ENCODE data around the gene KRT222.

KRT222 gene

GRCh38 chr17:40664582-40665333, at the start of gene KRT222:
Gene KRT222, minus strand, starts transcription at chr17:40665177. Its CDS starts 78 bp downstream, at chr17:40665099.
- H3K4me2 ChIP-seq, result no peak within 1 kb of the TSS
- H3K27me3 ChIP-seq, result no peaks in the 10 kb centered on the region
- no peak within 1 kb of the TSS for H3K27ac ChIP-seq
- no peaks in the 10 kb centered on the region for H3K4me1 ChIP-seq
- no peak within 1 kb of the TSS for H3K9ac ChIP-seq
- no peak within 1 kb of the TSS for H3K4me3 ChIP-seq
- H3K9me3 ChIP-seq, result no peaks in the 10 kb centered on the region
- H4K20me1 ChIP-seq, result no peaks in the 10 kb centered on the region
- H3K36me3 ChIP-seq, result no peaks in the 10 kb centered on the region
- no peak for TF ChIP-seq Cebpa-rat (IDR thresholded peaks at IDR 0.05)

GRCh38 chr17:40714473-40714872, 49.5 kb upstream of the KRT222 start:
- TF ChIP-seq Cebpa-rat (IDR thresholded peaks at IDR 0.05), result no peak
- Histone ChIP-seq H3K27ac (no peak overlapping the region), H3K4me2 (no peak overlapping the region), H3K36me3 (no peaks in the 10 kb centered on the region), H3K9me3 (no peaks in the 10 kb centered on the region), H3K4me3 (no peak overlapping the region), H4K20me1 (no peaks in the 10 kb centered on the region), H3K9ac (no peak overlapping the region), H3K27me3 (no peaks in the 10 kb centered on the region), H3K4me1 (no peaks in the 10 kb centered on the region)

GRCh38 chr17:40707745-40708144, 42.8 kb upstream of the KRT222 start:
- H3K9ac ChIP-seq, result no peak overlapping the region
- TF ChIP-seq Cebpa-rat (IDR thresholded peaks at IDR 0.05), result no peak
- H3K4me1 ChIP-seq, result peaks cover 9% of the 10 kb centered on the region; the same call in 1 of the 2 replicates
- H3K27me3 ChIP-seq, result no peaks in the 10 kb centered on the region
- no peaks in the 10 kb centered on the region for H4K20me1 ChIP-seq
- 0 out of 2 replicates have a peak, but pooled peaks cover 4% of the 10 kb centered on the region for H3K9me3 ChIP-seq
- H3K36me3 ChIP-seq, result no peaks in the 10 kb centered on the region
- H3K4me2 ChIP-seq, result peak overlapping the region; percentile 17; the same call in 1 of the 2 replicates
- no peak overlapping the region for H3K4me3 ChIP-seq
- no peak overlapping the region; the same call in 1 of the 2 replicates for H3K27ac ChIP-seq

GRCh38 chr17:40705584-40705983, 40.6 kb upstream of the KRT222 start:
- Histone ChIP-seq H3K4me2 (no peak overlapping the region), H3K4me1 (peaks cover 9% of the 10 kb centered on the region; the same call in 1 of the 2 replicates), H4K20me1 (no peaks in the 10 kb centered on the region), H3K36me3 (no peaks in the 10 kb centered on the region), H3K27ac (no peak overlapping the region), H3K9ac (no peak overlapping the region), H3K9me3 (0 out of 2 replicates have a peak, but pooled peaks cover 4% of the 10 kb centered on the region), H3K27me3 (no peaks in the 10 kb centered on the region), H3K4me3 (no peak overlapping the region)
- no peak for TF ChIP-seq Cebpa-rat (IDR thresholded peaks at IDR 0.05)

- H3K4me2 ChIP-seq, result no peak within 1 kb of the TSS
Measured at GRCh38 chr17:40703652-40704051, 38.7 kb upstream of the KRT222 start, which contains the start of gene KRT24. Gene KRT24, minus strand, starts transcription at chr17:40703752. Its CDS starts 59 bp downstream, at chr17:40703693.

GRCh38 chr17:40702271-40702670, 37.3 kb upstream of the KRT222 start:
- no peaks in the 10 kb centered on the region for H4K20me1 ChIP-seq
- no peaks in the 10 kb centered on the region for H3K9me3 ChIP-seq
- H3K9ac ChIP-seq, result no peak overlapping the region
- H3K27me3 ChIP-seq, result no peaks in the 10 kb centered on the region
- H3K4me1 ChIP-seq, result no peaks in the 10 kb centered on the region
- no peaks in the 10 kb centered on the region for H3K36me3 ChIP-seq
- H3K4me3 ChIP-seq, result no peak overlapping the region
- H3K4me2 ChIP-seq, result no peak overlapping the region
- TF ChIP-seq Cebpa-rat (IDR thresholded peaks at IDR 0.05), result no peak
- no peak overlapping the region for H3K27ac ChIP-seq

More at GRCh38 chr17:40703652-40704051, 38.7 kb upstream of the KRT222 start, which contains the start of gene KRT24:
- Histone ChIP-seq H3K27me3 (no peaks in the 10 kb centered on the region), H3K9me3 (0 out of 2 replicates have a peak, but pooled peaks cover 4% of the 10 kb centered on the region), H3K4me1 (peaks cover 9% of the 10 kb centered on the region; the same call in 1 of the 2 replicates), H3K27ac (no peak within 1 kb of the TSS), H4K20me1 (no peaks in the 10 kb centered on the region), H3K4me3 (no peak within 1 kb of the TSS), H3K9ac (no peak within 1 kb of the TSS), H3K36me3 (no peaks in the 10 kb centered on the region)
- no peak for TF ChIP-seq Cebpa-rat (IDR thresholded peaks at IDR 0.05)

GRCh38 chr17:40699853-40700252, 34.9 kb upstream of the KRT222 start:
- H3K27ac ChIP-seq, result no peak overlapping the region
- no peaks in the 10 kb centered on the region for H4K20me1 ChIP-seq
- H3K4me2 ChIP-seq, result no peak overlapping the region
- H3K9ac ChIP-seq, result no peak overlapping the region
- H3K9me3 ChIP-seq, result no peaks in the 10 kb centered on the region
- H3K36me3 ChIP-seq, result no peaks in the 10 kb centered on the region
- H3K27me3 ChIP-seq, result no peaks in the 10 kb centered on the region
- H3K4me1 ChIP-seq, result no peaks in the 10 kb centered on the region
- H3K4me3 ChIP-seq, result no peak overlapping the region
- no peak for TF ChIP-seq Cebpa-rat (IDR thresholded peaks at IDR 0.05)

GRCh38 chr17:40699371-40699770, 34.4 kb upstream of the KRT222 start:
- Histone ChIP-seq H3K27me3 (no peaks in the 10 kb centered on the region), H3K4me2 (no peak overlapping the region), H3K9ac (no peak overlapping the region), H3K36me3 (no peaks in the 10 kb centered on the region), H3K27ac (no peak overlapping the region), H3K4me1 (no peaks in the 10 kb centered on the region), H3K9me3 (no peaks in the 10 kb centered on the region), H4K20me1 (no peaks in the 10 kb centered on the region), H3K4me3 (no peak overlapping the region)
- TF ChIP-seq Cebpa-rat (IDR thresholded peaks at IDR 0.05), result no peak

- no peak overlapping the region for H3K4me3 ChIP-seq
- H3K36me3 ChIP-seq, result no peaks in the 10 kb centered on the region
- no peaks in the 10 kb centered on the region for H3K27me3 ChIP-seq
- H3K9ac ChIP-seq, result no peak overlapping the region
- H3K4me1 ChIP-seq, result no peaks in the 10 kb centered on the region
- no peak overlapping the region for H3K4me2 ChIP-seq
- no peaks in the 10 kb centered on the region for H4K20me1 ChIP-seq
- TF ChIP-seq Cebpa-rat (IDR thresholded peaks at IDR 0.05), result no peak
- H3K27ac ChIP-seq, result no peak overlapping the region
- no peaks in the 10 kb centered on the region for H3K9me3 ChIP-seq
Measured at GRCh38 chr17:40697297-40697696, 32.3 kb upstream of the KRT222 start.

- Histone ChIP-seq H4K20me1 (no peaks in the 10 kb centered on the region), H3K9ac (no peak overlapping the region), H3K4me2 (no peak overlapping the region), H3K36me3 (no peaks in the 10 kb centered on the region), H3K27me3 (no peaks in the 10 kb centered on the region), H3K27ac (no peak overlapping the region), H3K4me1 (no peaks in the 10 kb centered on the region), H3K9me3 (no peaks in the 10 kb centered on the region), H3K4me3 (no peak overlapping the region)
- no peak for TF ChIP-seq Cebpa-rat (IDR thresholded peaks at IDR 0.05)
Measured at GRCh38 chr17:40696651-40697072, 31.7 kb upstream of the KRT222 start.
